Subcutaneous adipose tissue (tissue), 4 donors: Measurements from ENCODE around the gene CD68. TPM values are rescaled to one million over a fixed set of nuclear protein-coding genes. Genes with fewer than 3 reads are reported as not detected.

ENCODE experiments used
- CTCF ChIP-seq: fragments of 450-650 bp; IDR thresholded peaks from one replicate; pipeline ENCODE4 v1.5.1; 2016; ENCODE audit warnings: low read depth, mild to moderate bottlenecking, control low read depth, antibody characterized with exemption, moderate library complexity
- total RNA-seq, 4 donors: library from RNA; depleted of rRNA; stranded (reverse); fragments of >200 nt; gene quantifications; one replicate each; pipeline ENCODE4 v1.1.0, GENCODE V29; 2016

The CD68 gene
- total RNA-seq, 4 donors from 2014 or later: 56.9 to 609 (median 149) TPM

- TF ChIP-seq CTCF: no peak
These were observed 22.8 kb upstream of the CD68 start for GRCh38 chr17:7556627-7557026.

- no peak for TF ChIP-seq CTCF
These were observed 22.2 kb upstream of the CD68 start for GRCh38 chr17:7557147-7557764.

GRCh38 chr17:7557775-7558543, 21.5 kb upstream of the CD68 start:
- no peak for TF ChIP-seq CTCF

- TF ChIP-seq CTCF: no peak
These were observed 20.7 kb upstream of the CD68 start, which contains the start of gene TNFSF13 for GRCh38 chr17:7558544-7559319. TSS of gene TNFSF13 (plus strand) at chr17:7558750. CDS start at chr17:7559040, 290 bp downstream.

- no peak for TF ChIP-seq CTCF
These were observed 19.9 kb upstream of the CD68 start for GRCh38 chr17:7559320-7560171.

GRCh38 chr17:7560172-7561027, 19.0 kb upstream of the CD68 start:
- TF ChIP-seq CTCF: no peak
